ENCODE measurements around the gene TEX30.
"Not testable (repeated sequence)": the region's sequence is repeated elsewhere in the genome, so short reads cannot be mapped to it uniquely, and the experiment has no call there.

Gene TEX30

GRCh38 chr13:102773441-102774213 lies at the start of gene TEX30:
Gene TEX30 (minus strand): TSS chr13:102773786. CDS start chr13:102770026, 3,760 bp downstream.
- DNase-seq (ENCODE audit: low read depth in 3 of 3), result peak; percentile 66 to 82 (median 72)

- DNase-seq (ENCODE audit: low read depth in 3 of 3), result no peak
Observed at GRCh38 chr13:102817907-102818306, 44.3 kb upstream of the TEX30 start.

DNA sequence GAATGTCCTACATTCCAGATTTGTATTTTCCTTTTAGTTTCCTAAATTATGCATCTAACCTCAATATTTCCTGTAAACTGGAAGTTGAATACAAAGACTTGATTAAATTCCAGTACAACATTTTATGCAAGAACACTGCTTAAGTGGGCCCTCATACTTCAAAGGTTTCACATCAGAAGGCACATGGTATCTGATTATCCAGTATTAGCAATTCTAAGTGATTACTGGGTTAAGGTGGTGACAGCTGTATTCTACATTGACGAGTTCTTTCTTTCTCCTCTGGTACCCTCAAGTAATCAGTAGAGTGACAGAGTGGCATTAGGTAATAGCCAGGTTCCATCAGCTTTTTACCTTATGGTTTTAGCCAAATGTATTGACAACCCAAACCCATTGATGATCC lies 43.7 kb upstream of the TEX30 start:
- no peak for DNase-seq (ENCODE audit: low read depth in 3 of 3)

- no peak for DNase-seq (ENCODE audit: low read depth in 3 of 3)
Observed at GRCh38 chr13:102816708-102817107, 43.1 kb upstream of the TEX30 start.

DNA sequence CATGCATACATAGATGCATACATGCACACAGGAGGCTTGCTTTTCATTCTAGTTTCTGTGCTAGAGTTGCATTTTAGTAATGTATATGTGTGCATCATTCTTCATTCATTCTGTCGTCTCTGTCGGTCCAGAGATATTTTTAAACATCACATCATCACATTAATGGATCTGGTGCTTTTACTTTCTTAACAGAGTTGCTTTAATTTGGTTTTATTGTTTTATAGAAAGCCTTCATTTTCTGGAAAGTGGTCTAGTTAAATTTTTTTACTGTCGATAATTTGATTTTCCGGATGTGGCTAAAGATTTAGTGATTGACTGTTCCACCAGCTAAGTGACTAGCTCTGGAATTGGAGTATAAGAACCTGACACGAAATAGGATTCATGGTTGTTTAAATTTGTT lies 42.2 kb upstream of the TEX30 start:
- no peak for DNase-seq (ENCODE audit: low read depth in 3 of 3)

DNA sequence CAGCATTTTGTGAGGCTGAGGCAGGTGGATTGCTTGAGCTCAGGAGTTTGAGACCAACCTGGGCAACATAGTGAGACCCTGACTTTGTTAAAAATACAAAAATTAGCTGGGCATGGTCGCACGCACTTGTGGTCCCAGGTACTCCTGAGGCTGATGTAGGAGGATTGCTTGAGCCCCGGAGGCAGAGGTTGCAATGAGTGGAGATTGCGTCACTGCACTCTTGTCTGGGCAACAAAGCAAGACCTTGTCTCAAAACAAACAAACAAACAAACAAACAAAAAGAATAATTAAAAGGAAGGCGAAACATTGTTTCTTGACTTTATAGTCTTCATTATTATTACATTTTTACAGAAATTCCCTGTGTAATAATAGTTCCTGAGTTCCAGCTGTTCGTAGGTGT lies 41.2 kb upstream of the TEX30 start:
- no peak for DNase-seq (ENCODE audit: low read depth in 3 of 3)

- no peak for DNase-seq (ENCODE audit: low read depth in 3 of 3)
Observed at GRCh38 chr13:102814025-102814607, 40.5 kb upstream of the TEX30 start.

DNA sequence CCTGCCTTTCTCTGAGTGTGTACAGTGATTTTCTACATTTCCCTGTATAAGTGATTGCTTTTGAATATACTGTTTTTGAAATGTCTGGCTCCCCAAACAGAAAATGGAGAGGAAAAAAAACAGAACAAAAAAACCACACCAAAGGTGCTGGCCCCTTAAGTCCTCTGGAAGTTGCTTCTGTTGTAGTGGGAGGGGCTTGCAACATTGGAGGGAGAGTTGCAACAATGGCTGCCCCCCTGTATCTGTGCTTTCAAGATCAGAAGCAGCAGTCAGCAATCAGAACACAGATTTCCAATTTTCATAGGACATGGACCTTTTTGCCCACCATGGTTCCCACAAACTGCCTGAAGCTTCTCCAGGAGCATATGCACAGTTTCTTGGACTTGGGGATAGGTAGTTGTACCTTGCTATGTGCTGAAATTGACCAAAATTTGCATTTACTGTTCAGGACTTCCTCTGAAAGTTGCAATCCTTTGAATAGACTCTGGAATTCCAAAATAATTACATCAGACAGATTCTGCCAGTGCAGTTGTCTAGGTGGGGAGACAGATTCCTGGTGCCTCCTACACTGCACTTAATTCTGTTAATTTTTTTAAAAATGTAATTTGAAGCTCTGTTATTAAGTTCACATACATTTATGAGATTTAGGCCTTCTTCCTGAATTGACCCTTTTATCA lies 39.2 kb upstream of the TEX30 start:
- no peak for DNase-seq (ENCODE audit: low read depth in 3 of 3)

GRCh38 chr13:102807699-102808098 lies 34.1 kb upstream of the TEX30 start:
- no peak for DNase-seq (ENCODE audit: low read depth in 3 of 3)

DNA sequence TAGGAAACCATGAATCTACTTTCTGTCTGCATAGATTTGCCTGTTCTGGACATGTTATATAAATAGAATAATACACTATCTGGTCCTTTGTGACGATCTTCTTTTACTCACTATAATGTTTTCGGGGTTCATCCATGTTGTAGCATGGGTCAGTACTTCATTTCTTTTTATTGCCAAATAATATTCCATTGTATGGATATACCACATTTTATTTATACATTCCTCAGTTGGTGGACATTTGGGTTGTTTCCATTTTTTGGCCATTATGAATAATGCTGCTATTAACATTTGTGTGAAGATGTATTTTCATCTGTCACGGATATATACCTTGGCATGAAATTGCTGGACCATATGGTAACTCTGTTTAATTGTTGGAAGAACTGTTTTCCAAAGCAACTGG lies 32.1 kb upstream of the TEX30 start:
- DNase-seq (ENCODE audit: low read depth in 3 of 3), result no peak

DNA sequence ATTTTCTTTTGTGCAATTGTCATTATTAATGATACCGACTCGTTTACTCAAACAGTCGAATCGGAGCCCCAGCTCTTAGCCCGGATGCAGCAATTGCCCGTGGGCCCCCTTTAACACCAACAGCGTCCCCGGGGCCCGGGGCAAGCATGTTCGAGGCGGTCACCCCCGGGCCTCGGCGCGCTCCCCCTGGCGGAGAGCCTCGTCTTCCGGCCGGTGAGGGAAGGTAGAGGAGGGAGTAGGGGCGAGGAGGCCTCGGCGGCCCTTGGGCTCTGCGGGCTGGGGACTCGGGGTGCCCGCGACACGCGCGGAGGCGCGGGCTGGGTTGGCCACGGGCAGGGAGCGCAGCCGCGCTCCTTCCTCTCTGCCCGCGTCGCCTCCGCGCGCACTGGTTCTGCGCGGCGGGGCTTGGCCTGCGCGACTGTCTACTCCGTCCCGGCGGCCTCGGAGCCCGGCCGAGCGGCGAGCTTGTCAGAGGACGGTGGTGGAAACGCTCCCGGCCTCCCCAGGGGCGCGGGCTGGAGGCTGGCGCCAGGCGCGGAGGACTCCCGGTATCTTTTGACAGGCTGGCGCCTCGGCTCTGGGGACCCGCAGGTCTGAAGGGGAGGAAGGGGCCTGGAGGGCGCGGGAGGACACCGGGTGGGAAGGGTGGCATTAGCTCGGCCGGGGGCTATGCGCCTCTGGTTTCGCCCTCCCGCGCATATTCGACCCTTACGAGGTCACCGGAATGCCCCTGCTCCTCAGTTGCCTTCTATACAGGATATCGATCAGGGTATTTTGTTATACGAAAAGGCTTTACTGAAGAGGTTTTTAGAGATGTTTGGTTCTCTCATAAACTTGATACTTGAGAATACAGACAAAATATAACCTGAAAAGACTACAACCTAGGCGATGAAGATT lies 26.8 kb upstream of the TEX30 start:
- peak; percentile 62 to 81 (median 71) for DNase-seq (ENCODE audit: low read depth in 3 of 3)

DNA sequence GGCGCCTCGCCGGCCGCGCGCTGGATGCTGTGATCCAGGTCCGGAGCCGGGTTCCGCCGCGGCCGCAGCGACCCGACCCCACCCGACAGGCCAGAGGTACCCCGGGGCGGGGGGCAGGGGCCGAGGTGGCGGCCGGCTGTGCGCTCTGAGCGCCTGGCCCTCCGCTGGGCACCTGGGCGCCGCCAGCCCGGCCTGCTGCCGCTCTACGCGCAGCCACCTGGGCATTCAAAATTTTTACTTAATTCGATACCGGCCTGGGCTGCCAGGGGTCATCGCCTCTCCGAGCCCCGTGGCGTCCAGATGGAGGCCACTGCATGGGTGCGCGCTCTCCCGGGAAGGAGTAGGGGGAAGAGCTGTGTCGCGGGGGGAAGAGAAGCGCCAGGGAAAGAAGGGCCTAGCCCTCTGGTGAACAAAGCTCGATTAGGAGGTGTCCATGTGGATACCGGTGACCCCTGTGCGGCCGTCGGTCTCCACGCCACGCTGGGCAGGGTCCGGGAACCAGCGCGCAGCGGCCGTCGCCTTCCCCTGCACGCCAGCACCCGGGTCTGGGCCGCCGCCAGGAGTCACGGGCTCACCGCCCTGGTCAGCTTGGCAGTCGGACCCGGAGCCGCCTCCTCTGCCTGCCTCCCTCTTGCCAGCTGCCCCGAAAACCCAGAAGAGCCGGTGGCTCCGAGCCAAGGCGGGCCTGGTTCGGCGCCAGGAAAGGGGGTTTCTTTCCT lies 26.0 kb upstream of the TEX30 start:
- DNase-seq (ENCODE audit: low read depth in 3 of 3), result no peak

GRCh38 chr13:102798581-102799425 lies 25.2 kb upstream of the TEX30 start, which contains the start of the genes BIVM and POGLUT2:
Gene BIVM (plus strand): TSS chr13:102799119. CDS start chr13:102807268, 8,149 bp downstream.
Gene POGLUT2 (minus strand): TSS chr13:102798976. CDS start chr13:102798670, 306 bp downstream.
- DNase-seq (ENCODE audit: low read depth in 3 of 3), result peak; percentile 60 to 85 (median 62)

GRCh38 chr13:102793611-102794355 lies 20.2 kb upstream of the TEX30 start:
- DNase-seq (ENCODE audit: low read depth in 3 of 3), result no peak

GRCh38 chr13:102792396-102792795 lies 18.8 kb upstream of the TEX30 start:
- no peak for DNase-seq (ENCODE audit: low read depth in 3 of 3)

DNA sequence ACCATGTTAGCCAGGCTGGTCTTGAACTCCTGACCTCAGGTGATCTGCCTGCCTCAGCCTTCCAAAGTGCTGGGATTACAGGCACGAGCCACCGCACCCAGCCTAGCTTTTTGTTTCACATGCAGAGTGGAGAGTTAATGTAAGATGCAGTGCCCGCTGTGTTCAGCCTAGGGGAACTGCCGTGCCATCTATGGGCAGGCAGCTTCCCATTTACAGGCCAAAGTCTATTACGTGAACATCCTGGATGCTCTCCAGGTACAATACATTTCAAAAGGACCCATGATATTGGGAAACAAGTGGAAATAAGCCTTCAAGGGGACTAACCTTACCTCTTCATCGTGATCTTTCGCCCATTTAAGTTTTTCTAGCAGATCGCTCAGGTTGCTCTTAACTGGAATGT lies 15.1 kb upstream of the TEX30 start:
- no peak for DNase-seq (ENCODE audit: low read depth in 3 of 3)

- no peak for DNase-seq (ENCODE audit: low read depth in 3 of 3)
Observed at GRCh38 chr13:102784483-102784882, 10.9 kb upstream of the TEX30 start.

DNA sequence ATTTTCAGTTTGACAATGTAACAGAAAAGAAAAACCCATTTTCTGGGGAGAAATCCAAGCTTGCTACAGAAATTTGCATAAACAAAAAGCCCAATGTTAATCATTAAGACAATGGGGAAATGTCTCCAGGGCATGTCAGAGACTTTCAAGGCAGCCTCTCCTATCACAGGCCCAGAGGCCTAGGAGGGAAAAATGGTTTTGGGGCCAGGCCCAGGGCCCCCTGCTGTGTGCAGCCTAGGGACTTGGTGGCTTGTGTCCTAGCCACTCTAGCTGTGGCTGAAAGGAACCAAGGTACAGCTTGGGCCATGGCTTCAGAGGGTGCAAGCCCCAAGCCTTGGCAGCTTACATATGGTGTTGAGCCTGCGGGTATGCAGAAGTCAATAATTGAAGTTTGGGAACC lies 8.0 kb upstream of the TEX30 start:
- no peak for DNase-seq (ENCODE audit: low read depth in 3 of 3)

DNA sequence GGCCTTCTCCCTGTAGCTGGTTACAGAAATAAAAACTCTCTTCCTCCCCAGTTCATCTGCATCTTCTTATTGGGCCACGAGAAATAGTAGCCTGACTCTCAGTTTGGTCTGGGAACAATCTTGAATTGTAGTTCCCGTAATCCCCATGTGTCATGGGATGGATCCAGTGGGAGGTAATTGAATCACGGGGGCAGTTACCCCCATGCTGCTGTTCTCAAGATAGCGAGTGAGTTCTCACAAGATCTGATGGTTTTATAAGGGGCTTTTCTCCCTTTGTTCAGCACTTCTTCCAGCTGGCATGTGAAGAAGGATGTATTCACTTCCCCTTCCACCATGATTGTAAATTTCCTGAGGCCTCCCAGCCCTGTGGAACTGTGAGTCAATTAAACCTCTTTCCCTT lies 7.1 kb upstream of the TEX30 start:
- DNase-seq (ENCODE audit: low read depth in 3 of 3), result not testable (repeated sequence)
